Measurements from ENCODE around the gene PLCG2. TPM values are rescaled to one million over a fixed set of nuclear protein-coding genes. Genes with fewer than 3 reads are reported as not detected.

PLCG2 gene
- polyA plus RNA-seq, 3 donors: 19.5 to 47.4 (median 35.5) TPM

GRCh38 chr16:81780350-81780749, 1.3 kb downstream of the PLCG2 start:
- intact Hi-C loops (cut with micrococcal nuclease): loop anchor here in 1 of 2 donors (5.0 kb wide), 1 partner anchor 42 kb away; no protein-coding TSS in a partner anchor
- Histone ChIP-seq H3K27me3 (ENCODE audit: control insufficient read depth in 2 of 2, insufficient read depth in 2 of 2, low read length in 2 of 2) (no peaks in the 10 kb centered on the region), H3K4me3 (replicated peaks in 1 of 3; ENCODE audit: low read depth in 2 of 3, low read length in 3 of 3) (peak overlapping the region; percentile 72 to 89 (median 82)), H3K27ac (ENCODE audit: low read depth in 1 of 2, low read length in 2 of 2) (peak overlapping the region in 1 of 2 donors; percentile 93), H3K4me1 (ENCODE audit: control insufficient read depth in 1 of 2, insufficient read depth in 2 of 2, low read length in 2 of 2) (peaks cover 35 to 41% of the 10 kb centered on the region in 2 donors), H3K9ac (ENCODE audit: insufficient read depth, low read length, poor library complexity, severe bottlenecking) (peak overlapping the region; percentile 97), H2AFZ (ENCODE audit: insufficient read depth, low read depth, low read length, poor library complexity, severe bottlenecking) (no peak overlapping the region), H4K20me1 (ENCODE audit: insufficient read depth, low read length) (peaks cover 59% of the 10 kb centered on the region), H3K36me3 (replicated peaks in 1 of 2; ENCODE audit: control insufficient read depth in 1 of 2, insufficient read depth in 2 of 2, low read length in 2 of 2) (peaks cover 0 to 7% of the 10 kb centered on the region in 2 donors), H3K4me2 (replicated peaks; ENCODE audit: extremely low read depth, low read length, poor library complexity, severe bottlenecking) (peak overlapping the region; percentile 98), H3K79me2 (ENCODE audit: insufficient read depth, low read length) (peaks cover 62% of the 10 kb centered on the region), H3K9me3 (replicated peaks in 1 of 2; ENCODE audit: control insufficient read depth in 1 of 2, insufficient read depth in 1 of 2, low read length in 2 of 2) (no peaks in the 10 kb centered on the region)
- peaks cover 57% of the 10 kb centered on the region for H3K4me1 Mint-ChIP-seq
- H3K36me3 Mint-ChIP-seq: peaks cover 20 to 21% of the 10 kb centered on the region in 2 donors
- TF ChIP-seq, protein P1, sequence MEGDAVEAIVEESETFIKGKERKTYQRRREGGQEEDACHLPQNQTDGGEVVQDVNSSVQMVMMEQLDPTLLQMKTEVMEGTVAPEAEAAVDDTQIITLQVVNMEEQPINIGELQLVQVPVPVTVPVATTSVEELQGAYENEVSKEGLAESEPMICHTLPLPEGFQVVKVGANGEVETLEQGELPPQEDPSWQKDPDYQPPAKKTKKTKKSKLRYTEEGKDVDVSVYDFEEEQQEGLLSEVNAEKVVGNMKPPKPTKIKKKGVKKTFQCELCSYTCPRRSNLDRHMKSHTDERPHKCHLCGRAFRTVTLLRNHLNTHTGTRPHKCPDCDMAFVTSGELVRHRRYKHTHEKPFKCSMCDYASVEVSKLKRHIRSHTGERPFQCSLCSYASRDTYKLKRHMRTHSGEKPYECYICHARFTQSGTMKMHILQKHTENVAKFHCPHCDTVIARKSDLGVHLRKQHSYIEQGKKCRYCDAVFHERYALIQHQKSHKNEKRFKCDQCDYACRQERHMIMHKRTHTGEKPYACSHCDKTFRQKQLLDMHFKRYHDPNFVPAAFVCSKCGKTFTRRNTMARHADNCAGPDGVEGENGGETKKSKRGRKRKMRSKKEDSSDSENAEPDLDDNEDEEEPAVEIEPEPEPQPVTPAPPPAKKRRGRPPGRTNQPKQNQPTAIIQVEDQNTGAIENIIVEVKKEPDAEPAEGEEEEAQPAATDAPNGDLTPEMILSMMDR (IDR thresholded peaks at IDR 0.05): no peak
- peaks cover 2 to 5% (median 2%) of the 10 kb centered on the region in 3 donors for H3K27me3 Mint-ChIP-seq (ENCODE audit: low read depth in 3 of 3)
- peaks cover 0 to under 1% (median 0%) of the 10 kb centered on the region in 7 donors for H3K9me3 Mint-ChIP-seq
- DNase-seq: no peak
- H3K27ac Mint-ChIP-seq: peak overlapping the region in 5 of 7 donors; percentile 89 to 96 (median 92)
- H3K4me3 Mint-ChIP-seq: peak overlapping the region; percentile 96 to 97
- 72% methylated on average over 8 of the region's 8 CpGs for WGBS (ENCODE audit: insufficient coverage)

DNA sequence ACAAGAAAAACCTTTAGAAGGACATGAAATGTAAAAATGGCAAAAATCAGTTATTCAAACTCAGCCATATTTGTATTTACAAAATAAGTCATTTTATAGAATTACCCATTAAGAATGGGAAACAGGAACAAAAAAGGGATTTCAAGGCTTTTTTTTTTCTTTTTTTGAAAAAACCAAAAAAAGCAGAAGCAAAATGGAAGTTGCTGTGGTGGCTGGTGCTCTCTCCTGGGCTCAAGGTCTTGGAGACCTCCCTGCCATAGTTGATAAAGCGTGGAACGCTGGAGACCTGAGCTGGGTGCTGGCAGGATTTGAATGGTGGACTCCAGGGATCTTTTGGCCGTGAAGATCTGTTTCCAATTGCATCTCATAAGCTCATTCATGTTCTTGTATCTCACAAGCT, 3.1 kb downstream of the PLCG2 start:
- Histone ChIP-seq H3K27me3 (ENCODE audit: control insufficient read depth in 2 of 2, insufficient read depth in 2 of 2, low read length in 2 of 2) (no peaks in the 10 kb centered on the region), H4K20me1 (ENCODE audit: insufficient read depth, low read length) (peaks cover 78% of the 10 kb centered on the region), H2AFZ (ENCODE audit: insufficient read depth, low read depth, low read length, poor library complexity, severe bottlenecking) (no peak overlapping the region), H3K9ac (ENCODE audit: insufficient read depth, low read length, poor library complexity, severe bottlenecking) (no peak overlapping the region), H3K4me2 (replicated peaks; ENCODE audit: extremely low read depth, low read length, poor library complexity, severe bottlenecking) (peak overlapping the region; percentile 26), H3K36me3 (replicated peaks in 1 of 2; ENCODE audit: control insufficient read depth in 1 of 2, insufficient read depth in 2 of 2, low read length in 2 of 2) (peaks cover 18 to 26% of the 10 kb centered on the region in 2 donors), H3K79me2 (ENCODE audit: insufficient read depth, low read length) (peaks cover 80% of the 10 kb centered on the region), H3K4me1 (ENCODE audit: control insufficient read depth in 1 of 2, insufficient read depth in 2 of 2, low read length in 2 of 2) (peaks cover 35 to 41% of the 10 kb centered on the region in 2 donors), H3K27ac (ENCODE audit: low read depth in 1 of 2, low read length in 2 of 2) (no peak overlapping the region), H3K9me3 (replicated peaks in 1 of 2; ENCODE audit: control insufficient read depth in 1 of 2, insufficient read depth in 1 of 2, low read length in 2 of 2) (no peaks in the 10 kb centered on the region), H3K4me3 (replicated peaks in 1 of 3; ENCODE audit: low read depth in 2 of 3, low read length in 3 of 3) (no peak overlapping the region)
- WGBS (ENCODE audit: insufficient coverage): 95% methylated on average over 3 of the region's 3 CpGs
- Mint-ChIP-seq H3K36me3 (peaks cover 34 to 36% of the 10 kb centered on the region in 2 donors), H3K9me3 (peaks cover 0 to 2% (median 0%) of the 10 kb centered on the region in 7 donors), H3K27me3 (ENCODE audit: low read depth in 3 of 3) (peaks cover 2% of the 10 kb centered on the region in 3 donors), H3K4me1 (peaks cover 58% of the 10 kb centered on the region), H3K4me3 (no peak overlapping the region), H3K27ac (peak overlapping the region in 5 of 7 donors; percentile 28 to 81 (median 46))
- DNase-seq: peak in 1 of 3 donors; percentile 30
- intact Hi-C loops (cut with micrococcal nuclease): loop anchor here in 1 of 2 donors (5.0 kb wide), 1 partner anchor 40 kb away; no protein-coding TSS in a partner anchor
- TF ChIP-seq, protein P1 (IDR thresholded peaks at IDR 0.05): no peak

Data from CD14-positive monocyte (primary cell).